ENCODE measurements around the gene EFL1. TPM values are rescaled to one million over a fixed set of nuclear protein-coding genes. Genes with fewer than 3 reads are reported as not detected.

Gene EFL1
- total and polyA plus RNA-seq, 2 experiments from 2014 or later: 15.4 to 46.4 TPM

DNA sequence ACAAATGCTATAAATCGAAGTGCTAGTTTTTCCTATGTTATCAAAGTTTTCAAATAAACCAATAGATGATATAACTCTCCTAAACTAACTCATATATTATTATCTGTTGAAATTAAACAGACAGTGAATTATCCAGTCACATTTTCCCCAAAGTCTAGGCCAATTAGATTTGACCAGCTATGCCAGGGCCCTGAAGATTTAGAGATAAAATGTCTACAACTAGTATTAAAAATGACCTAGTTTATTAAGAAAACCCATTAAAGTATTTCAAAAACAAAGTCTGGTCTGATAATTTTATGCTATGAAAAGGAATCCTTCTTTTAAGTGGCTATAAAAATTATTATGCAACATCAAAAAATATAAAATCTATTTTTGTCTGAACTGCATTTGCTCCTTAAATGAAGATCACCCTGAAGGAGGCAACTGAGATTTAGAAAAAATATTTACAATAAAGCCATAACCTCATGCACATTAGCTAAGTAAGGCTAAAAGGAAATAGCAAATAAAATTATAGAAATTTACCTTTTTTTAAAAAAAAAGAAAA, 133.3 kb downstream of the EFL1 start (continued):
- TF ChIP-seq, protein P1, sequence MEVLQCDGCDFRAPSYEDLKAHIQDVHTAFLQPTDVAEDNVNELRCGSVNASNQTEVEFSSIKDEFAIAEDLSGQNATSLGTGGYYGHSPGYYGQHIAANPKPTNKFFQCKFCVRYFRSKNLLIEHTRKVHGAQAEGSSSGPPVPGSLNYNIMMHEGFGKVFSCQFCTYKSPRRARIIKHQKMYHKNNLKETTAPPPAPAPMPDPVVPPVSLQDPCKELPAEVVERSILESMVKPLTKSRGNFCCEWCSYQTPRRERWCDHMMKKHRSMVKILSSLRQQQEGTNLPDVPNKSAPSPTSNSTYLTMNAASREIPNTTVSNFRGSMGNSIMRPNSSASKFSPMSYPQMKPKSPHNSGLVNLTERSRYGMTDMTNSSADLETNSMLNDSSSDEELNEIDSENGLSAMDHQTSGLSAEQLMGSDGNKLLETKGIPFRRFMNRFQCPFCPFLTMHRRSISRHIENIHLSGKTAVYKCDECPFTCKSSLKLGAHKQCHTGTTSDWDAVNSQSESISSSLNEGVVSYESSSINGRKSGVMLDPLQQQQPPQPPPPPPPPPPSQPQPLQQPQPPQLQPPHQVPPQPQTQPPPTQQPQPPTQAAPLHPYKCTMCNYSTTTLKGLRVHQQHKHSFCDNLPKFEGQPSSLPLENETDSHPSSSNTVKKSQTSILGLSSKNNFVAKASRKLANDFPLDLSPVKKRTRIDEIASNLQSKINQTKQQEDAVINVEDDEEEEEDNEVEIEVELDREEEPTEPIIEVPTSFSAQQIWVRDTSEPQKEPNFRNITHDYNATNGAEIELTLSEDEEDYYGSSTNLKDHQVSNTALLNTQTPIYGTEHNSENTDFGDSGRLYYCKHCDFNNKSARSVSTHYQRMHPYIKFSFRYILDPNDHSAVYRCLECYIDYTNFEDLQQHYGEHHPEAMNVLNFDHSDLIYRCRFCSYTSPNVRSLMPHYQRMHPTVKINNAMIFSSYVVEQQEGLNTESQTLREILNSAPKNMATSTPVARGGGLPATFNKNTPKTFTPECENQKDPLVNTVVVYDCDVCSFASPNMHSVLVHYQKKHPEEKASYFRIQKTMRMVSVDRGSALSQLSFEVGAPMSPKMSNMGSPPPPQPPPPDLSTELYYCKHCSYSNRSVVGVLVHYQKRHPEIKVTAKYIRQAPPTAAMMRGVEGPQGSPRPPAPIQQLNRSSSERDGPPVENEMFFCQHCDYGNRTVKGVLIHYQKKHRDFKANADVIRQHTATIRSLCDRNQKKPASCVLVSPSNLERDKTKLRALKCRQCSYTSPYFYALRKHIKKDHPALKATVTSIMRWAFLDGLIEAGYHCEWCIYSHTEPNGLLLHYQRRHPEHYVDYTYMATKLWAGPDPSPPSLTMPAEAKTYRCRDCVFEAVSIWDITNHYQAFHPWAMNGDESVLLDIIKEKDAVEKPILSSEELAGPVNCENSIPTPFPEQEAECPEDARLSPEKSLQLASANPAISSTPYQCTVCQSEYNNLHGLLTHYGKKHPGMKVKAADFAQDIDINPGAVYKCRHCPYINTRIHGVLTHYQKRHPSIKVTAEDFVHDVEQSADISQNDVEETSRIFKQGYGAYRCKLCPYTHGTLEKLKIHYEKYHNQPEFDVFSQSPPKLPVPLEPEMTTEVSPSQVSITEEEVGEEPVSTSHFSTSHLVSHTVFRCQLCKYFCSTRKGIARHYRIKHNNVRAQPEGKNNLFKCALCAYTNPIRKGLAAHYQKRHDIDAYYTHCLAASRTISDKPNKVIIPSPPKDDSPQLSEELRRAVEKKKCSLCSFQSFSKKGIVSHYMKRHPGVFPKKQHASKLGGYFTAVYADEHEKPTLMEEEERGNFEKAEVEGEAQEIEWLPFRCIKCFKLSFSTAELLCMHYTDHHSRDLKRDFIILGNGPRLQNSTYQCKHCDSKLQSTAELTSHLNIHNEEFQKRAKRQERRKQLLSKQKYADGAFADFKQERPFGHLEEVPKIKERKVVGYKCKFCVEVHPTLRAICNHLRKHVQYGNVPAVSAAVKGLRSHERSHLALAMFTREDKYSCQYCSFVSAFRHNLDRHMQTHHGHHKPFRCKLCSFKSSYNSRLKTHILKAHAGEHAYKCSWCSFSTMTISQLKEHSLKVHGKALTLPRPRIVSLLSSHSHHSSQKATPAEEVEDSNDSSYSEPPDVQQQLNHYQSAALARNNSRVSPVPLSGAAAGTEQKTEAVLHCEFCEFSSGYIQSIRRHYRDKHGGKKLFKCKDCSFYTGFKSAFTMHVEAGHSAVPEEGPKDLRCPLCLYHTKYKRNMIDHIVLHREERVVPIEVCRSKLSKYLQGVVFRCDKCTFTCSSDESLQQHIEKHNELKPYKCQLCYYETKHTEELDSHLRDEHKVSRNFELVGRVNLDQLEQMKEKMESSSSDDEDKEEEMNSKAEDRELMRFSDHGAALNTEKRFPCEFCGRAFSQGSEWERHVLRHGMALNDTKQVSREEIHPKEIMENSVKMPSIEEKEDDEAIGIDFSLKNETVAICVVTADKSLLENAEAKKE (CRISPR knock-in tag; IDR thresholded peaks at IDR 0.05): no peak

DNA sequence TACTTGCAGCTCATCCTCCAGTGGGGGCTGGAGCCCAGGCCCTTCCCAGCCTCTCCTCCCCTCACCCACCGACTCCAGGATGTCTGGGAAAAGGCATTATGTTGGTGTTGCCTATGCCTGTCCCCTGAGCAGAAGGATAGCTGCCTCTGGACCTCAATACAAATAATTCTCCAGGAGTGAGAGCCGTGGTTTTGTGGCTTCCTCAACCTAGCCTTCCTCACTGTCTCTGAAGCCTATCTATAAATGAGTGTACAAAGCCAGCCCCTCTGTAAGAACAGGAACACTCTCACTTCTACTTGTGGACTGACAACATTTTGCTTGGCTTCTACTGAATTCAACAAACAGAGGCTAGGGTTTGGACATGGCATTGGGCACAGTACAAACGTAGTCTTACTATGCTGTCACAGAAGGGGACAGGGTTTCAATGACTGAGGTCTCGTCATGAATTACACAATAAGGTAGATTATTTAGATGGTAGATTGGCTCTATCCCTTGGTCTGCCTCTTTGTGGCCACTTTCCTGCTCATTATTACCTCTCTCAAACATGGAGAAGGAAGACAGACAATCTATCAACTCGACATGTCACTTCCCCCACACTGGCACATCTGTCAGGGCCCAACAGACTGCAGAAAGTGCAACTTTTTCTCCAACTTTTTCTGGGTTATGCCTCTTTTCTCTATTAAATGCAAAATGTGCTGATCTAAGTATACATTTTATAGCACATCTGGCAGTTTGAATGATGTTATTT, 134.0 kb downstream of the EFL1 start:
- no peak overlapping the region for H3K27ac Mint-ChIP-seq
- H4K20me1 ChIP-seq (replicated peaks; ENCODE audit: insufficient read depth): no peaks in the 10 kb centered on the region; the same call in 1 of the 2 replicates
- TF ChIP-seq NANOG (IDR thresholded peaks at IDR 0.05; ENCODE audit: borderline replicate concordance) (no peak), POLR2AphosphoS5 (IDR thresholded peaks at IDR 0.05; ENCODE audit: low read depth) (no peak), EZH2 (IDR thresholded peaks at IDR 0.05; ENCODE audit: low read depth, unreplicated experiment) (no peak), ZNF331 (CRISPR knock-in tag; IDR thresholded peaks at IDR 0.05; ENCODE audit: low read depth) (no peak), STAT1 (IDR thresholded peaks at IDR 0.05; ENCODE audit: unreplicated experiment) (no peak), JUNB (IDR thresholded peaks at IDR 0.05; ENCODE audit: unreplicated experiment) (no peak), ZNF114 (CRISPR knock-in tag; IDR thresholded peaks at IDR 0.05) (no peak), EZH2phosphoT487 (IDR thresholded peaks at IDR 0.05; ENCODE audit: unreplicated experiment) (no peak)
- TF ChIP-seq, protein P2, sequence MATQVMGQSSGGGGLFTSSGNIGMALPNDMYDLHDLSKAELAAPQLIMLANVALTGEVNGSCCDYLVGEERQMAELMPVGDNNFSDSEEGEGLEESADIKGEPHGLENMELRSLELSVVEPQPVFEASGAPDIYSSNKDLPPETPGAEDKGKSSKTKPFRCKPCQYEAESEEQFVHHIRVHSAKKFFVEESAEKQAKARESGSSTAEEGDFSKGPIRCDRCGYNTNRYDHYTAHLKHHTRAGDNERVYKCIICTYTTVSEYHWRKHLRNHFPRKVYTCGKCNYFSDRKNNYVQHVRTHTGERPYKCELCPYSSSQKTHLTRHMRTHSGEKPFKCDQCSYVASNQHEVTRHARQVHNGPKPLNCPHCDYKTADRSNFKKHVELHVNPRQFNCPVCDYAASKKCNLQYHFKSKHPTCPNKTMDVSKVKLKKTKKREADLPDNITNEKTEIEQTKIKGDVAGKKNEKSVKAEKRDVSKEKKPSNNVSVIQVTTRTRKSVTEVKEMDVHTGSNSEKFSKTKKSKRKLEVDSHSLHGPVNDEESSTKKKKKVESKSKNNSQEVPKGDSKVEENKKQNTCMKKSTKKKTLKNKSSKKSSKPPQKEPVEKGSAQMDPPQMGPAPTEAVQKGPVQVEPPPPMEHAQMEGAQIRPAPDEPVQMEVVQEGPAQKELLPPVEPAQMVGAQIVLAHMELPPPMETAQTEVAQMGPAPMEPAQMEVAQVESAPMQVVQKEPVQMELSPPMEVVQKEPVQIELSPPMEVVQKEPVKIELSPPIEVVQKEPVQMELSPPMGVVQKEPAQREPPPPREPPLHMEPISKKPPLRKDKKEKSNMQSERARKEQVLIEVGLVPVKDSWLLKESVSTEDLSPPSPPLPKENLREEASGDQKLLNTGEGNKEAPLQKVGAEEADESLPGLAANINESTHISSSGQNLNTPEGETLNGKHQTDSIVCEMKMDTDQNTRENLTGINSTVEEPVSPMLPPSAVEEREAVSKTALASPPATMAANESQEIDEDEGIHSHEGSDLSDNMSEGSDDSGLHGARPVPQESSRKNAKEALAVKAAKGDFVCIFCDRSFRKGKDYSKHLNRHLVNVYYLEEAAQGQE (IDR thresholded peaks at IDR 0.05; ENCODE audit: unreplicated experiment): no peak
- TF ChIP-seq, protein P3, sequence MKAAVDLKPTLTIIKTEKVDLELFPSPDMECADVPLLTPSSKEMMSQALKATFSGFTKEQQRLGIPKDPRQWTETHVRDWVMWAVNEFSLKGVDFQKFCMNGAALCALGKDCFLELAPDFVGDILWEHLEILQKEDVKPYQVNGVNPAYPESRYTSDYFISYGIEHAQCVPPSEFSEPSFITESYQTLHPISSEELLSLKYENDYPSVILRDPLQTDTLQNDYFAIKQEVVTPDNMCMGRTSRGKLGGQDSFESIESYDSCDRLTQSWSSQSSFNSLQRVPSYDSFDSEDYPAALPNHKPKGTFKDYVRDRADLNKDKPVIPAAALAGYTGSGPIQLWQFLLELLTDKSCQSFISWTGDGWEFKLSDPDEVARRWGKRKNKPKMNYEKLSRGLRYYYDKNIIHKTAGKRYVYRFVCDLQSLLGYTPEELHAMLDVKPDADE (IDR thresholded peaks at IDR 0.05): no peak
- TF ChIP-seq, protein P4, sequence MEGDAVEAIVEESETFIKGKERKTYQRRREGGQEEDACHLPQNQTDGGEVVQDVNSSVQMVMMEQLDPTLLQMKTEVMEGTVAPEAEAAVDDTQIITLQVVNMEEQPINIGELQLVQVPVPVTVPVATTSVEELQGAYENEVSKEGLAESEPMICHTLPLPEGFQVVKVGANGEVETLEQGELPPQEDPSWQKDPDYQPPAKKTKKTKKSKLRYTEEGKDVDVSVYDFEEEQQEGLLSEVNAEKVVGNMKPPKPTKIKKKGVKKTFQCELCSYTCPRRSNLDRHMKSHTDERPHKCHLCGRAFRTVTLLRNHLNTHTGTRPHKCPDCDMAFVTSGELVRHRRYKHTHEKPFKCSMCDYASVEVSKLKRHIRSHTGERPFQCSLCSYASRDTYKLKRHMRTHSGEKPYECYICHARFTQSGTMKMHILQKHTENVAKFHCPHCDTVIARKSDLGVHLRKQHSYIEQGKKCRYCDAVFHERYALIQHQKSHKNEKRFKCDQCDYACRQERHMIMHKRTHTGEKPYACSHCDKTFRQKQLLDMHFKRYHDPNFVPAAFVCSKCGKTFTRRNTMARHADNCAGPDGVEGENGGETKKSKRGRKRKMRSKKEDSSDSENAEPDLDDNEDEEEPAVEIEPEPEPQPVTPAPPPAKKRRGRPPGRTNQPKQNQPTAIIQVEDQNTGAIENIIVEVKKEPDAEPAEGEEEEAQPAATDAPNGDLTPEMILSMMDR (conservative IDR thresholded peaks at IDR 0.05; ENCODE audit: low read depth in 2 of 2): no peak

More for the DNA sequence above, 134.0 kb downstream of the EFL1 start:
- no peak for DNase-seq (ENCODE audit: low spot score)
- Histone ChIP-seq H3K4me2 (no peak overlapping the region), H3K4me3 (no peak overlapping the region), H3K9me2 (ENCODE audit: insufficient read depth) (no peaks in the 10 kb centered on the region), H3K27me3 (ENCODE audit: insufficient read depth) (no peaks in the 10 kb centered on the region), H3K36me3 (ENCODE audit: insufficient read depth) (0 out of 2 replicates have a peak, but pooled peaks cover 4% of the 10 kb centered on the region), H3K79me2 (replicated peaks; ENCODE audit: insufficient read depth) (no peaks in the 10 kb centered on the region), H3K4me1 (ENCODE audit: insufficient read depth) (no peaks in the 10 kb centered on the region), H3F3A (replicated peaks; ENCODE audit: low read depth) (no peaks in the 10 kb centered on the region), H3K27ac (ENCODE audit: low read depth) (no peak overlapping the region), H2AFZ (no peak overlapping the region)
- Mint-ChIP-seq H3K27me3 (ENCODE audit: insufficient read depth, low read depth, poor library complexity) (no peaks in the 10 kb centered on the region), H3K4me1 (no peaks in the 10 kb centered on the region), H3K9me3 (no peaks in the 10 kb centered on the region), H3K4me3 (no peak overlapping the region), H3K36me3 (ENCODE audit: low read depth) (no peaks in the 10 kb centered on the region)
- ATAC-seq: no peak

Data from GM23338 (cell line).